Amygdala (tissue), 56 donors: Measurements from ENCODE around the gene GLRA3.

Experiments
- DNase-seq, 56 donors: peaks; one replicate each; lab custom pipeline; 2025; lab: John Stamatoyannopoulos, UW

The GLRA3 gene

GRCh38 chr4:174611792-174612191, 217.3 kb downstream of the GLRA3 start:
- DNase-seq, result no peak

- DNase-seq, result no peak
These were observed 221.3 kb downstream of the GLRA3 start for GRCh38 chr4:174607792-174608191.

- no peak for DNase-seq
These were observed 224.8 kb downstream of the GLRA3 start for GRCh38 chr4:174604198-174604597.

GRCh38 chr4:174600391-174600790, 228.7 kb downstream of the GLRA3 start:
- DNase-seq, result no peak

- DNase-seq, result no peak
These were observed 230.2 kb downstream of the GLRA3 start for GRCh38 chr4:174598800-174599199.

GRCh38 chr4:174596513-174596912, 232.5 kb downstream of the GLRA3 start:
- no peak for DNase-seq

- DNase-seq, result no peak
These were observed 233.7 kb downstream of the GLRA3 start for GRCh38 chr4:174595141-174595929.

GRCh38 chr4:174593701-174594100, 235.3 kb downstream of the GLRA3 start:
- DNase-seq, result no peak

GRCh38 chr4:174592985-174593335, 236.1 kb downstream of the GLRA3 start:
- DNase-seq, result no peak

GRCh38 chr4:174592256-174592984, 236.6 kb downstream of the GLRA3 start:
- no peak for DNase-seq

- no peak for DNase-seq
These were observed 237.6 kb downstream of the GLRA3 start for GRCh38 chr4:174591243-174592021.

- no peak for DNase-seq
These were observed 238.7 kb downstream of the GLRA3 start for GRCh38 chr4:174590336-174590735.
